Measurements from ENCODE around the gene CAD.

The CAD gene

DNA sequence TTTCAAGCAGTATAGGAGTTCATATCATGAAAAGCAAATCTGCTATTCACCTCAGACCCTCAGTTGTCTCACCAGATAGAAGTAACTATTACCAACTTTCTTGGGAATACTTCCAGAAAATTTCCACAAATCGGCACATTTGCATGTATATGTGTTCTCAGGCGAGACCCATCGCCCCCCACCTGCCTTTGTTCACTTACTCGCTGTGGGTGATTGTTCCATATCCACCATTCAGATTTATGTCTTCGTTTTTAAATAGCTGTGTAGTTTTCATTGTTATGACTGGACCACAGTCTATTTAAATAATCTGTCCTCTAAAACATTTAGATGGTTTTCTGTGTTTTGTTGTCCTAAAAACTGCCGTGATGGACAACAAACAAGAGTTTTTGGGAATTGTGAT, 68.3 kb downstream of the CAD start:
- Histone ChIP-seq H3K9ac (ENCODE audit: low read depth, low read length, poor library complexity, severe bottlenecking) (no peak overlapping the region), H3K9me3 (ENCODE audit: insufficient read depth, low read depth, low read length) (no peaks in the 10 kb centered on the region), H3K79me2 (ENCODE audit: insufficient read depth, low read length) (no peaks in the 10 kb centered on the region), H3K36me3 (ENCODE audit: insufficient read depth, low read length) (no peaks in the 10 kb centered on the region), H3K4me1 (ENCODE audit: insufficient read depth, low read length, poor library complexity, severe bottlenecking) (no peaks in the 10 kb centered on the region), H3K4me2 (ENCODE audit: low read depth, low read length, poor library complexity, severe bottlenecking) (no peak overlapping the region), H2AFZ (ENCODE audit: low read length) (no peak overlapping the region), H3K27me3 (ENCODE audit: insufficient read depth, low read length, poor library complexity, severe bottlenecking) (no peaks in the 10 kb centered on the region), H3F3A (ENCODE audit: low read depth) (no peaks in the 10 kb centered on the region), H3K9me2 (replicated peaks; ENCODE audit: low read depth, low read length) (no peaks in the 10 kb centered on the region), H4K20me1 (ENCODE audit: insufficient read depth, low read length, poor library complexity, severe bottlenecking) (no peaks in the 10 kb centered on the region), H3K4me3 (ENCODE audit: low read length, poor library complexity, severe bottlenecking) (no peak overlapping the region)
- no peak for TF ChIP-seq EZH2phosphoT487 (IDR thresholded peaks at IDR 0.05; ENCODE audit: borderline replicate concordance)
- TF ChIP-seq, protein P1, sequence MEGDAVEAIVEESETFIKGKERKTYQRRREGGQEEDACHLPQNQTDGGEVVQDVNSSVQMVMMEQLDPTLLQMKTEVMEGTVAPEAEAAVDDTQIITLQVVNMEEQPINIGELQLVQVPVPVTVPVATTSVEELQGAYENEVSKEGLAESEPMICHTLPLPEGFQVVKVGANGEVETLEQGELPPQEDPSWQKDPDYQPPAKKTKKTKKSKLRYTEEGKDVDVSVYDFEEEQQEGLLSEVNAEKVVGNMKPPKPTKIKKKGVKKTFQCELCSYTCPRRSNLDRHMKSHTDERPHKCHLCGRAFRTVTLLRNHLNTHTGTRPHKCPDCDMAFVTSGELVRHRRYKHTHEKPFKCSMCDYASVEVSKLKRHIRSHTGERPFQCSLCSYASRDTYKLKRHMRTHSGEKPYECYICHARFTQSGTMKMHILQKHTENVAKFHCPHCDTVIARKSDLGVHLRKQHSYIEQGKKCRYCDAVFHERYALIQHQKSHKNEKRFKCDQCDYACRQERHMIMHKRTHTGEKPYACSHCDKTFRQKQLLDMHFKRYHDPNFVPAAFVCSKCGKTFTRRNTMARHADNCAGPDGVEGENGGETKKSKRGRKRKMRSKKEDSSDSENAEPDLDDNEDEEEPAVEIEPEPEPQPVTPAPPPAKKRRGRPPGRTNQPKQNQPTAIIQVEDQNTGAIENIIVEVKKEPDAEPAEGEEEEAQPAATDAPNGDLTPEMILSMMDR (conservative IDR thresholded peaks at IDR 0.05; ENCODE audit: low read length), result no peak

DNA sequence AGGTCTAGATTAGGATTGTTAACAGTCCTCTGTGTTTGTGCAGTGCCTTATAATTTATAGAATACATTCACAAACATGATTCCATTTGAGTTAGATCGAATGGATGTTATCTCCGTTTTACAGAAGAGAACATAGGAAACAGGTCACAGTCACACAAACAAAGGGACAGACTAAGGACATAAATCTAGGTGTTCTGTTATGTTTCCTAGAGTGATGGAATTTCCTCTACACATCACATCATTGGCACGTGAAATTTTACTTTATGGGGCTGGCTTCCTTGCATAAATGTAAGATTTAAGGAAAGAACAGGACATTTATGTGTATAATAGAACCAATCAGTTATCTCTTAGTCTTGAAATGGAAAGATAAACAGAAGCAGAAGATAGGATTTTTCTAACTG, 71.4 kb downstream of the CAD start:
- H4K20me1 ChIP-seq (ENCODE audit: insufficient read depth, low read length, poor library complexity, severe bottlenecking), result no peaks in the 10 kb centered on the region
- no peaks in the 10 kb centered on the region for H3K9me2 ChIP-seq (replicated peaks; ENCODE audit: low read depth, low read length)
- no peak overlapping the region for H2AFZ ChIP-seq (ENCODE audit: low read length)
- H3K4me1 ChIP-seq (ENCODE audit: insufficient read depth, low read length, poor library complexity, severe bottlenecking), result no peaks in the 10 kb centered on the region
- no peaks in the 10 kb centered on the region for H3F3A ChIP-seq (ENCODE audit: low read depth)
- H3K9me3 ChIP-seq (ENCODE audit: insufficient read depth, low read depth, low read length), result no peaks in the 10 kb centered on the region
- H3K27me3 ChIP-seq (ENCODE audit: insufficient read depth, low read length, poor library complexity, severe bottlenecking), result no peaks in the 10 kb centered on the region
- H3K4me3 ChIP-seq (ENCODE audit: low read length, poor library complexity, severe bottlenecking), result no peak overlapping the region
- H3K4me2 ChIP-seq (ENCODE audit: low read depth, low read length, poor library complexity, severe bottlenecking), result no peak overlapping the region
- H3K36me3 ChIP-seq (ENCODE audit: insufficient read depth, low read length), result no peaks in the 10 kb centered on the region
- H3K9ac ChIP-seq (ENCODE audit: low read depth, low read length, poor library complexity, severe bottlenecking), result no peak overlapping the region
- no peaks in the 10 kb centered on the region for H3K79me2 ChIP-seq (ENCODE audit: insufficient read depth, low read length)
- TF ChIP-seq, protein P1 (conservative IDR thresholded peaks at IDR 0.05; ENCODE audit: low read length), result no peak
- TF ChIP-seq EZH2phosphoT487 (IDR thresholded peaks at IDR 0.05; ENCODE audit: borderline replicate concordance), result no peak

DNA sequence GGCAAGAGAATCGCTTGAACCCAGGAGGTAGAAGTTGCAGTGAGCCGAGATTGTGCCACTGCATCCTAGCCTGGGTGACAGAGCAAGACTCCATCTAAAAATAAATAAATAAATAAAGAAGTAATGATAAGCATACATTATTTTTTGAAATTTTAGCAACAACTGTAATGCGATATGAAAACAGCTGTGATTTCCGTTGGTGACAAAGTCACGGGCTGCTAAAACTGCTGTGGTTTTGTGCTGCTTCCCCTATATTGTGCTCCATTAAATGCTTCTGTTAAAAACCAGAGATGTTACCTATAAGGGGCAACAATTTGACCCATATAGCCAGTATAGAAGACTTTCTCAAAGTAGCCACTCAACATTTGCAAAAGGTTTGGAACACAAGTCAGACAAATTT, 73.4 kb downstream of the CAD start:
- H3K4me3 ChIP-seq (ENCODE audit: low read length, poor library complexity, severe bottlenecking), result no peak overlapping the region
- TF ChIP-seq, protein P1 (conservative IDR thresholded peaks at IDR 0.05; ENCODE audit: low read length), result no peak
- H4K20me1 ChIP-seq (ENCODE audit: insufficient read depth, low read length, poor library complexity, severe bottlenecking), result no peaks in the 10 kb centered on the region
- no peaks in the 10 kb centered on the region for H3K36me3 ChIP-seq (ENCODE audit: insufficient read depth, low read length)
- H3K4me2 ChIP-seq (ENCODE audit: low read depth, low read length, poor library complexity, severe bottlenecking), result no peak overlapping the region
- H3K9me2 ChIP-seq (replicated peaks; ENCODE audit: low read depth, low read length), result no peaks in the 10 kb centered on the region
- H3K9me3 ChIP-seq (ENCODE audit: insufficient read depth, low read depth, low read length), result no peaks in the 10 kb centered on the region
- no peaks in the 10 kb centered on the region for H3K79me2 ChIP-seq (ENCODE audit: insufficient read depth, low read length)
- H3K27me3 ChIP-seq (ENCODE audit: insufficient read depth, low read length, poor library complexity, severe bottlenecking), result no peaks in the 10 kb centered on the region
- H3K4me1 ChIP-seq (ENCODE audit: insufficient read depth, low read length, poor library complexity, severe bottlenecking), result no peaks in the 10 kb centered on the region
- no peak overlapping the region for H3K9ac ChIP-seq (ENCODE audit: low read depth, low read length, poor library complexity, severe bottlenecking)
- H3F3A ChIP-seq (ENCODE audit: low read depth), result no peaks in the 10 kb centered on the region
- no peak overlapping the region for H2AFZ ChIP-seq (ENCODE audit: low read length)
